H1 (cell line): Measurements from ENCODE around the gene FAM83C. TPM values are rescaled to one million over a fixed set of nuclear protein-coding genes. Genes with fewer than 3 reads are reported as not detected.

Source experiments
- CTCF ChIA-PET: fragments of 300-600 bp; sonication (Branson Sonifier 250); formaldehyde crosslinking; loops from one replicate; lab custom pipeline; 2021; ENCODE audit not compliant: partially characterized antibody; lab: Charles Lee
- POLR2A ChIA-PET: fragments of 300-600 bp; sonication (Branson Sonifier 250); formaldehyde crosslinking; loops from one replicate; lab custom pipeline; 2021; ENCODE audit warnings: inconsistent platforms; ENCODE audit not compliant: partially characterized antibody; lab: Charles Lee
- DNase-seq, 2 experiments: peaks; one replicate each; pipeline versions ENCODE4 v3.0.0 to v3.0.0-alpha.2; 2010 to 2022; ENCODE audit warnings: low spot score in 2 of 2, low read depth in 1 of 2, mixed read lengths in 1 of 2
- FAIRE-seq: peaks from 2 replicates; lab custom pipeline; 2011; peaks lifted over from hg19 to GRCh38; lab: Jason Lieb, UNC
- H2AFZ ChIP-seq: 2 replicates; pipeline ENCODE4 v1.8.1; 2012; ENCODE audit warnings: low read length, inconsistent platforms
- H2AK5ac ChIP-seq: 2 replicates; pipeline ENCODE4 v1.6.1; 2013; ENCODE audit warnings: low read depth, low read length
- H2BK120ac ChIP-seq: replicated peaks from 2 replicates; pipeline ENCODE3; 2013; ENCODE audit warnings: low read depth, low read length, inconsistent platforms
- H2BK12ac ChIP-seq: 2 replicates; pipeline ENCODE4 v1.6.1; 2013; ENCODE audit warnings: low read depth, low read length
- H2BK15ac ChIP-seq: 2 replicates; pipeline ENCODE4 v1.6.1; 2013; ENCODE audit warnings: low read length
- H2BK20ac ChIP-seq: 2 replicates; pipeline ENCODE4 v1.6.1; 2013; ENCODE audit warnings: low read length
- H2BK5ac ChIP-seq: 2 replicates; pipeline ENCODE4 v1.6.1; 2013; ENCODE audit warnings: low read depth, low read length
- H3K14ac ChIP-seq: 2 replicates; pipeline ENCODE4 v1.6.1; 2013; ENCODE audit warnings: inconsistent platforms; ENCODE audit not compliant: insufficient read length
- H3K18ac ChIP-seq: 2 replicates; pipeline ENCODE4 v1.6.1; 2013; ENCODE audit warnings: low read length; ENCODE audit errors: extremely low read depth
- H3K23ac ChIP-seq: 2 replicates; pipeline ENCODE4 v1.6.1; 2013; ENCODE audit warnings: inconsistent platforms; ENCODE audit not compliant: insufficient read length
- H3K23me2 ChIP-seq: 2 replicates; pipeline ENCODE4 v1.6.1; 2013; ENCODE audit warnings: low read depth, low read length
- H3K27ac ChIP-seq: 2 replicates; pipeline ENCODE4 v1.6.1; 2011; ENCODE audit warnings: low read depth, low read length, inconsistent platforms
- H3K27me3 ChIP-seq, 4 experiments: replicated peaks in 1 of 4; 1 replicate in 1 of 4; 2 replicates in 3 of 4; pipeline versions ENCODE4 v1.6.1 to v1.8.1; 2011 to 2013; ENCODE audit warnings: low read length in 3 of 4, mild to moderate bottlenecking in 3 of 4, inconsistent platforms in 2 of 4, mixed read lengths in 2 of 4, moderate library complexity in 1 of 4; ENCODE audit not compliant: control insufficient read depth in 3 of 4, insufficient read depth in 3 of 4; ENCODE audit errors: extremely low read depth in 1 of 4
- H3K36me3 ChIP-seq, 4 experiments: 2 replicates each; pipeline versions ENCODE4 v1.6.1 to v1.8.1; 2011 to 2013; ENCODE audit warnings: mild to moderate bottlenecking in 4 of 4, low read length in 3 of 4, moderate library complexity in 2 of 4, control low read depth in 1 of 4, inconsistent platforms in 1 of 4; ENCODE audit not compliant: insufficient read depth in 4 of 4, control insufficient read depth in 2 of 4
- H3K4ac ChIP-seq: replicated peaks from 2 replicates; pipeline ENCODE3; 2013; ENCODE audit warnings: low read length, low read depth, mixed read lengths, inconsistent platforms; ENCODE audit not compliant: insufficient read length
- H3K4me1 ChIP-seq, 4 experiments: replicated peaks in 1 of 4; 1 replicate in 1 of 4; 2 replicates in 3 of 4; pipeline versions ENCODE4 v1.6.1 to v1.8.1; 2011 to 2013; ENCODE audit warnings: low read length in 3 of 4, inconsistent platforms in 2 of 4, mixed read lengths in 1 of 4; ENCODE audit not compliant: insufficient read depth in 4 of 4, control insufficient read depth in 3 of 4
- H3K4me2 ChIP-seq, 2 experiments: 2 replicates each; pipeline versions ENCODE4 v1.6.1 to v1.8.1; 2011 to 2013; ENCODE audit warnings: low read depth in 2 of 2, low read length in 2 of 2, control low read depth in 1 of 2, inconsistent platforms in 1 of 2, mild to moderate bottlenecking in 1 of 2; ENCODE audit not compliant: insufficient read depth in 1 of 2
- H3K4me3 ChIP-seq, 4 experiments: fragments of 200-600, 300-600 bp in 1 of 4; sonication (generic), shearing (Covaris generic), sonication (Bioruptor Twin) in 1 of 4; 2 replicates each; pipeline versions ENCODE4 v1.5.1 to v1.8.1; 2011 to 2016; ENCODE audit warnings: low read length in 4 of 4, low read depth in 3 of 4, control low read depth in 2 of 4, inconsistent platforms in 2 of 4, mild to moderate bottlenecking in 2 of 4, mixed read lengths in 1 of 4, moderate library complexity in 1 of 4; ENCODE audit not compliant: insufficient read depth in 2 of 4; ENCODE audit errors: extremely low read depth in 1 of 4
- H3K56ac ChIP-seq: replicated peaks from 2 replicates; pipeline ENCODE3; 2013; ENCODE audit warnings: low read depth, mild to moderate bottlenecking, mixed read lengths, low read length, inconsistent platforms; ENCODE audit not compliant: insufficient read length
- H3K79me1 ChIP-seq: 2 replicates; pipeline ENCODE4 v1.6.1; 2013; ENCODE audit warnings: low read depth, low read length, control low read depth
- H3K79me2 ChIP-seq, 2 experiments: 2 replicates each; pipeline versions ENCODE4 v1.6.1 to v1.8.1; 2012 to 2013; ENCODE audit warnings: low read length in 2 of 2, mild to moderate bottlenecking in 2 of 2, inconsistent platforms in 1 of 2; ENCODE audit not compliant: insufficient read depth in 2 of 2, control insufficient read depth in 1 of 2
- H3K9ac ChIP-seq, 4 experiments: replicated peaks in 1 of 4; 1 replicate in 1 of 4; 2 replicates in 3 of 4; pipeline versions ENCODE4 v1.6.1 to v1.8.1; 2011 to 2013; ENCODE audit warnings: low read depth in 3 of 4, low read length in 3 of 4, control low read depth in 2 of 4, mild to moderate bottlenecking in 2 of 4, moderate library complexity in 2 of 4, inconsistent platforms in 1 of 4; ENCODE audit errors: extremely low read depth in 1 of 4
- H3K9me3 ChIP-seq, 2 experiments: 2 replicates each; pipeline versions ENCODE4 v1.6.1 to v1.8.1; 2012 to 2013; ENCODE audit warnings: mild to moderate bottlenecking in 2 of 2, moderate library complexity in 2 of 2, control low read depth in 1 of 2, inconsistent platforms in 1 of 2, low read depth in 1 of 2, low read length in 1 of 2, mixed read lengths in 1 of 2; ENCODE audit not compliant: insufficient read depth in 2 of 2
- H4K20me1 ChIP-seq, 2 experiments: replicated peaks in 1 of 2; 2 replicates each; pipeline versions ENCODE3 to v1.8.1; 2011 to 2013; ENCODE audit warnings: inconsistent platforms in 2 of 2, low read length in 2 of 2, mild to moderate bottlenecking in 1 of 2; ENCODE audit not compliant: insufficient read depth in 2 of 2, control insufficient read depth in 1 of 2
- H4K5ac ChIP-seq: 2 replicates; pipeline ENCODE4 v1.6.1; 2013; ENCODE audit warnings: low read length, low read depth, mixed read lengths, inconsistent platforms; ENCODE audit not compliant: insufficient read length
- H4K8ac ChIP-seq: 2 replicates; pipeline ENCODE4 v1.8.0; 2013; ENCODE audit warnings: mild to moderate bottlenecking, moderate library complexity, low read length, inconsistent platforms; ENCODE audit not compliant: insufficient read depth; ENCODE audit errors: extremely low read depth
- H4K91ac ChIP-seq: replicated peaks from 2 replicates; pipeline ENCODE3; 2013; ENCODE audit warnings: low read length, mixed read lengths, inconsistent platforms; ENCODE audit not compliant: insufficient read length
- CBX8 ChIP-seq: fragments of 300-800, 300-1000 bp; sonication (generic); IDR thresholded peaks from 2 replicates; pipeline ENCODE4 v1.7.1; 2016; ENCODE audit warnings: low read depth, low read length, borderline replicate concordance
- CHD2 ChIP-seq: IDR thresholded peaks from 2 replicates; pipeline ENCODE4 v1.6.1; 2012; ENCODE audit warnings: low read length, improper control_type of control experiment
- CTBP2 ChIP-seq: IDR thresholded peaks from 2 replicates; pipeline ENCODE4 v1.7.0; 2011; ENCODE audit warnings: borderline replicate concordance, mild to moderate bottlenecking, moderate library complexity, mixed read lengths, low read length; ENCODE audit not compliant: insufficient read depth, insufficient read length
- EGR1 ChIP-seq: IDR thresholded peaks from 2 replicates; pipeline ENCODE4 v1.6.1; 2011; ENCODE audit warnings: low read depth, low read length, borderline replicate concordance
- EP300 ChIP-seq, 2 experiments: IDR thresholded peaks; 1 replicate in 1 of 2; 2 replicates in 1 of 2; pipeline ENCODE4 v1.6.1; 2011 to 2012; ENCODE audit warnings: low read depth in 2 of 2, low read length in 2 of 2, mild to moderate bottlenecking in 2 of 2, borderline replicate concordance in 1 of 2, inconsistent platforms in 1 of 2, moderate library complexity in 1 of 2
- GABPA ChIP-seq: IDR thresholded peaks from 2 replicates; pipeline ENCODE4 v1.6.1; 2011; ENCODE audit warnings: mild to moderate bottlenecking, low read length, moderate library complexity, borderline replicate concordance; ENCODE audit not compliant: insufficient read depth
- NANOG ChIP-seq: IDR thresholded peaks from 2 replicates; pipeline ENCODE4 v1.6.1; 2011; ENCODE audit warnings: low read length, low read depth, mild to moderate bottlenecking, inconsistent platforms; ENCODE audit not compliant: insufficient read depth, poor library complexity, severe bottlenecking
- NRF1 ChIP-seq: IDR thresholded peaks from 2 replicates; pipeline ENCODE4 v1.6.1; 2011; ENCODE audit warnings: mild to moderate bottlenecking, low read depth, low read length, improper control_type of control experiment
- RBBP5 ChIP-seq: IDR thresholded peaks from 2 replicates; pipeline ENCODE4 v1.7.1; 2012; ENCODE audit warnings: low read depth, mild to moderate bottlenecking, inconsistent platforms, low read length, moderate library complexity, borderline replicate concordance
- RFX5 ChIP-seq: IDR thresholded peaks from 2 replicates; pipeline ENCODE4 v1.6.1; 2011; ENCODE audit warnings: low read depth, low read length, improper control_type of control experiment, borderline replicate concordance
- RNF2 ChIP-seq: fragments of 200-900, 300-1000 bp; sonication (generic); IDR thresholded peaks from 2 replicates; pipeline ENCODE4 v1.7.1; 2016; ENCODE audit warnings: borderline replicate concordance, low read depth, mild to moderate bottlenecking, antibody characterized with exemption, low read length; ENCODE audit not compliant: poor library complexity, severe bottlenecking; ENCODE audit errors: missing control alignments
- YY1 ChIP-seq: IDR thresholded peaks from 2 replicates; pipeline ENCODE4 v1.6.1; 2011; ENCODE audit warnings: low read depth, mild to moderate bottlenecking, low read length
- WGBS, 2 experiments: shearing (Covaris generic) in 1 of 2; methylation state at CpG; one replicate each; pipeline versions ENCODE4 v1.1.6 to v1.1.7; 2013 to 2015; ENCODE audit warnings: low lambda C conversion rate in 2 of 2, mixed read lengths in 2 of 2, inconsistent platforms in 1 of 2, low coverage in 1 of 2, missing lambda C conversion rate in 1 of 2; ENCODE audit not compliant: insufficient replicate concordance in 2 of 2, insufficient coverage in 1 of 2, insufficient read length in 1 of 2; ENCODE audit errors: extremely low coverage in 1 of 2, missing lambda C conversion rate in 1 of 2; 5-methylcytosine and 5-hydroxymethylcytosine counted together
- polyA plus RNA-seq, 7 experiments: library from polyadenylated mRNA; depleted of rRNA in 3 of 7; stranded (reverse) in 5 of 7; unstranded in 2 of 7; fragments of >200 nt in 5 of 7; fragments of 200-250 nt in 2 of 7; gene quantifications; 1 replicate in 5 of 7; 2 replicates in 1 of 7; 4 replicates in 1 of 7; pipeline versions ENCODE4 v1.2.1 to v1.2.3, GENCODE V29; 2011 to 2013; ENCODE audit warnings: missing spikeins in 2 of 7, mixed read lengths in 2 of 7
- total RNA-seq: library from RNA; stranded (reverse); fragmentation: NEBNext Ultra II Directional; extraction: Animal tissue kit (Norgen Biotek cat#: 25700); gene quantifications from 2 replicates; pipeline ENCODE4 v1.2.1, GENCODE V29; 2021
- TF ChIP-seq, protein P1 (sequence below): IDR thresholded peaks from 2 replicates; pipeline ENCODE4 v1.6.1; 2012; ENCODE audit warnings: inconsistent platforms

Gene FAM83C
- total and polyA plus RNA-seq, 2 of the 8 experiments (the other 6 are each of a cell fraction or from before 2014, with no cell fraction given): not detected

- Histone ChIP-seq H3K4me1 (peaks cover 2 to 7% (median 3%) of the 10 kb centered on the region in 4 experiments; a peak in 4 of 7 replicates), H3K36me3 (no peaks in the 10 kb centered on the region), H3K27ac (no peak overlapping the region), H2BK20ac (no peak overlapping the region), H2BK5ac (no peak overlapping the region), H3K79me1 (no peaks in the 10 kb centered on the region), H2BK12ac (no peak overlapping the region), H3K79me2 (no peaks in the 10 kb centered on the region), H4K91ac (no peak overlapping the region), H3K4me3 (no peak overlapping the region), H3K14ac (no peak overlapping the region), H3K23me2 (no peaks in the 10 kb centered on the region; the same call in 1 of the 2 replicates), H2BK15ac (no peak overlapping the region), H4K20me1 (no peaks in the 10 kb centered on the region), H3K27me3 (no peaks in the 10 kb centered on the region), H3K18ac (no peak overlapping the region), H3K4ac (no peak overlapping the region), H2AK5ac (peak overlapping the region; percentile 33; the same call in 1 of the 2 replicates), H2BK120ac (no peak overlapping the region), H3K4me2 (no peak overlapping the region), H3K9ac (no peak overlapping the region), H3K9me3 (no peaks in the 10 kb centered on the region), H4K5ac (no peak overlapping the region), H3K56ac (no peak overlapping the region), H2AFZ (no peak overlapping the region), H3K23ac (no peak overlapping the region), H4K8ac (no peak overlapping the region)
- FAIRE-seq (no peak), DNase-seq (no peak)
- CTCF ChIA-PET: interaction anchor here (1.2 kb wide), 1 partner anchor 93 kb away, joined by 3 read pairs; no protein-coding TSS in a partner anchor
- POLR2A ChIA-PET: interaction anchor here (1.3 kb wide), 1 partner anchor 25 kb away, joined by 3 read pairs; no protein-coding TSS in a partner anchor
- 80% methylated on average over 4 of the region's 4 CpGs; no CpG with 5 or more reads in 1 of the 2 experiments for WGBS, 2 experiments
- TF ChIP-seq NANOG: no peak
- TF ChIP-seq CBX8: no peak
- TF ChIP-seq YY1: no peak
- no peak for TF ChIP-seq GABPA
- no peak for TF ChIP-seq RBBP5
- TF ChIP-seq NRF1: no peak
- no peak for TF ChIP-seq CTBP2
- no peak for TF ChIP-seq EP300 (IDR thresholded peaks at IDR 0.05; ENCODE audit: borderline replicate concordance in 1 of 2, low read depth in 2 of 2, low read length in 2 of 2)
- no peak for TF ChIP-seq CHD2
- no peak for TF ChIP-seq RNF2
- TF ChIP-seq EGR1: no peak
- TF ChIP-seq, protein P1, sequence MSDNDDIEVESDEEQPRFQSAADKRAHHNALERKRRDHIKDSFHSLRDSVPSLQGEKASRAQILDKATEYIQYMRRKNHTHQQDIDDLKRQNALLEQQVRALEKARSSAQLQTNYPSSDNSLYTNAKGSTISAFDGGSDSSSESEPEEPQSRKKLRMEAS: no peak
- no peak for TF ChIP-seq RFX5
Measured at GRCh38 chr20:35238170-35238569, 54.1 kb downstream of the FAM83C start.
